GM12865 (cell line): Measurements from ENCODE around the gene SUSD6.

Source experiments
- DNase-seq: peaks from one replicate; pipeline ENCODE4 v3.0.0; 2010; ENCODE audit warnings: low read depth
- H3K4me3 ChIP-seq: 2 replicates; pipeline ENCODE4 v1.5.1; 2011; ENCODE audit warnings: mild to moderate bottlenecking, low read depth, low read length, control low read depth
- CTCF ChIP-seq: IDR thresholded peaks from 2 replicates; pipeline ENCODE4 v1.5.1; 2011; ENCODE audit warnings: low read length, control low read depth, low read depth, inconsistent platforms; ENCODE audit not compliant: insufficient read depth; ENCODE audit errors: missing control alignments

The SUSD6 gene

GRCh38 chr14:69741055-69741454 lies 129.7 kb downstream of the SUSD6 start:
- H3K4me3 ChIP-seq = no peak overlapping the region
- DNase-seq = no peak
- TF ChIP-seq CTCF = no peak

GRCh38 chr14:69749956-69750355 lies 138.6 kb downstream of the SUSD6 start:
- no peak for TF ChIP-seq CTCF
- H3K4me3 ChIP-seq = no peak overlapping the region
- DNase-seq = no peak

GRCh38 chr14:69750495-69750894 lies 139.1 kb downstream of the SUSD6 start:
- TF ChIP-seq CTCF = no peak
- no peak for DNase-seq
- no peak overlapping the region for H3K4me3 ChIP-seq

GRCh38 chr14:69752773-69753172 lies 141.4 kb downstream of the SUSD6 start:
- DNase-seq = no peak
- no peak for TF ChIP-seq CTCF
- H3K4me3 ChIP-seq = no peak overlapping the region

DNA sequence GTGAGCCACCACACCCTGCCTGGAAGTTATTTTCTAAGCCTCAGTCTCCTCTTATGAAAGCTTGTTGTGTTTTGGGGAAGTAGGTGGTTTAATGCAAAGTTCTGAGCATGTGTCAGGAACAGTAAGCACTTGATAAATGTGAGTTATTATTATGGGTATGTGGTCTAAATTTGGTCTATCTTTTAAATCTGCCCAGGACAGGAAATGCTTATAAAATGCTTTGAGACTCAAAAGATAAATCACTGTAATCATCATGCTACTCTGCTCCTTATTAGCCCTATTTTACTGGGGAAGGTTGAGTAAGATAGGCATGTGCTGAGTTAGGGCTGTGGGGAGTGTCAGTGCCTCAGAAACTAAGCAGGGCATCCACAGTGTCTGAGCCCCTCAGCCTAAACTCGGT lies 142.5 kb downstream of the SUSD6 start:
- H3K4me3 ChIP-seq = no peak overlapping the region
- no peak for TF ChIP-seq CTCF
- no peak for DNase-seq

- H3K4me3 ChIP-seq = no peak overlapping the region
- no peak for DNase-seq
- no peak for TF ChIP-seq CTCF
Observed at GRCh38 chr14:69754487-69754886, 143.1 kb downstream of the SUSD6 start.

GRCh38 chr14:69755296-69755695 lies 143.9 kb downstream of the SUSD6 start:
- no peak for TF ChIP-seq CTCF
- no peak overlapping the region for H3K4me3 ChIP-seq
- no peak for DNase-seq
